ENCODE measurements around the gene ST6GALNAC3.
"Not testable (repeated sequence)": the region's sequence is repeated elsewhere in the genome, so short reads cannot be mapped to it uniquely, and the experiment has no call there.

The ST6GALNAC3 gene

DNA sequence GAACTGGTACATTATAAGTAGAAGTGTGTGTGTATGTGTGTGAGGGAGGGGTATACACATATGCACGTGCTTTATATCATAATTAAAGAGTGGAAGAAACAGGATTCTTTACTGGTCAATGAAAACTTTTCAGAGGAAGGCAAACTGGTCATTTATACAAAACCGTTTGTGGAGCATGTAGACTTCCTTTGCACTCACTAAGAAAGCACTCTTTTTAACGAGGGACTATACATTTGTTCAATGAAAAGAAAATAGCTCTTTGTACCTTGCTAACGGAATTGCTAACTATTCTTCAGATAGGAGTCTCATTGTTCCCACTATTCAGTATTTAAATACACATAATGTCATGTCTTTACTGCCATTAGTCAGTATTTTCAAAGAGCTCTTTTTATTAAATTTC, 219.3 kb downstream of the ST6GALNAC3 start:
- in situ Hi-C loops (cut with MboI; ENCODE audit: low pct_unique_long_range_greater_than_20kb, low sequenced_read_pairs) = no loop called here
- DNase-seq = no peak

DNA sequence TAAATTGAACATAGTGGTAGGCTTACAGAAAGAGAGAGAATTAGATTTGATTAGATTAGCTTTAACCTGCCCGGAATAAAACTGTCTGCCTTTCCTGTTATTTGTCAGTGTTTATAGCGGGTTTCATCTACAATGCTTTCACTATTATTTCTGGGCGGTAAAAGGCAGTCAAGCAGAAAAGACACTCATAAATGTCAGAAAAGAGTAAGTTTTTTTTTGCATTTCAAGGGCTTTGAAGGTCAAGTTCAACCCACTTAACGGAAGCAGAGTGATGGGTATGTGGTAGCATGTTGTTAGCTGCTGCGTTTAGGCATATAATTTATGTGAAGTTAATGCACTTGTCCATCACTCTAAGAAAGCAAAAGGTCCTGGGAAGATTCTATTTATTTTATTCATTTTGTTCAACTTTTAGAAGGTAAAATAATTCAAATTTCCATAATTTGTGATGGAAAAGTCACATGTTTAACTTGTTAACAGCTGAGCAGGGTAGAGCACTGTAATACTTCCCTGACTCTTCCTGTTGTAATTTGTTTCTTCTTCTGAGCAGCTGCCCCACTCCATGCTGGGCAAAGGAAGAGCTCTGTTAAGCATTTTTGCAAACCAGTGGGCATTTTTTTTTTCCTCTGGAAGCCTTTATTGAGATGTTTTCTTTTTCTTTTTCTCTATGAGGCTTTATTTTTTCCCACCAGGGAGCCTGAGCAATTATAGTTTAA, 220.1 kb downstream of the ST6GALNAC3 start:
- DNase-seq = no peak
- in situ Hi-C loops (cut with MboI; ENCODE audit: low pct_unique_long_range_greater_than_20kb, low sequenced_read_pairs) = no loop called here

- in situ Hi-C loops (cut with MboI; ENCODE audit: low pct_unique_long_range_greater_than_20kb, low sequenced_read_pairs) = no loop called here
- no peak for DNase-seq
Measured at GRCh38 chr1:76298399-76298798, 223.9 kb downstream of the ST6GALNAC3 start.

GRCh38 chr1:76299036-76299435, 224.5 kb downstream of the ST6GALNAC3 start:
- in situ Hi-C loops (cut with MboI; ENCODE audit: low pct_unique_long_range_greater_than_20kb, low sequenced_read_pairs) = no loop called here
- no peak for DNase-seq

DNA sequence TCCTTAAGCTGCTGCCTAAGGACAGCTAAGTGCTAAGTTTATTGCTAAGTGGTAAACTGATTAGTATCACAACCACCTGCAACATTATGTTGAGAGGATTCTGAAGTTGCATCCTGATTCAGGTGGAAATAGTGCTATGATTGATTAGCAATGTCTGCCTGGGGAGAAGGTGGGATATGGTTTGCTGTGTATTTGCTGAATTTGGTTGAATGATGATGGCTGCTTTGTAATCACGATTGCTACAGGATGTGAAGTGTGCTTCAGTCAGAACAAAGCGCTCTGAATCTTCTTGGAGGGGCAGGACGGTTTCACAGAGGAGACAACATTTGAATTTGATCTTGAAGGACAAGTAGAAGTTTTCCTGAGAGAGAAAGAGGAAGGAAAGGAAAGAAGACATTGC, 226.0 kb downstream of the ST6GALNAC3 start:
- no peak for DNase-seq
- in situ Hi-C loops (cut with MboI; ENCODE audit: low pct_unique_long_range_greater_than_20kb, low sequenced_read_pairs) = no loop called here

GRCh38 chr1:76302711-76303339, 228.3 kb downstream of the ST6GALNAC3 start:
- DNase-seq = no peak
- in situ Hi-C loops (cut with MboI; ENCODE audit: low pct_unique_long_range_greater_than_20kb, low sequenced_read_pairs) = no loop called here

GRCh38 chr1:76303340-76303717, 228.8 kb downstream of the ST6GALNAC3 start:
- in situ Hi-C loops (cut with MboI; ENCODE audit: low pct_unique_long_range_greater_than_20kb, low sequenced_read_pairs) = no loop called here
- DNase-seq = no peak

- DNase-seq = no peak
- in situ Hi-C loops (cut with MboI; ENCODE audit: low pct_unique_long_range_greater_than_20kb, low sequenced_read_pairs) = no loop called here
Measured at GRCh38 chr1:76313304-76313703, 238.8 kb downstream of the ST6GALNAC3 start.

GRCh38 chr1:76314730-76315129, 240.2 kb downstream of the ST6GALNAC3 start:
- DNase-seq = no peak
- in situ Hi-C loops (cut with MboI; ENCODE audit: low pct_unique_long_range_greater_than_20kb, low sequenced_read_pairs) = no loop called here

GRCh38 chr1:76317299-76317900, 242.9 kb downstream of the ST6GALNAC3 start:
- no peak for DNase-seq
- in situ Hi-C loops (cut with MboI; ENCODE audit: low pct_unique_long_range_greater_than_20kb, low sequenced_read_pairs) = no loop called here

GRCh38 chr1:76330991-76331603, 256.6 kb downstream of the ST6GALNAC3 start:
- in situ Hi-C loops (cut with MboI; ENCODE audit: low pct_unique_long_range_greater_than_20kb, low sequenced_read_pairs) = no loop called here
- DNase-seq = peak; percentile 52

GRCh38 chr1:76335882-76336281, 261.3 kb downstream of the ST6GALNAC3 start:
- DNase-seq = no peak
- in situ Hi-C loops (cut with MboI; ENCODE audit: low pct_unique_long_range_greater_than_20kb, low sequenced_read_pairs) = no loop called here

- DNase-seq = no peak
- in situ Hi-C loops (cut with MboI; ENCODE audit: low pct_unique_long_range_greater_than_20kb, low sequenced_read_pairs) = no loop called here
Measured at GRCh38 chr1:76336931-76337371, 262.4 kb downstream of the ST6GALNAC3 start.

GRCh38 chr1:76337542-76338219, 263.1 kb downstream of the ST6GALNAC3 start:
- in situ Hi-C loops (cut with MboI; ENCODE audit: low pct_unique_long_range_greater_than_20kb, low sequenced_read_pairs) = no loop called here
- DNase-seq = no peak

GRCh38 chr1:76340056-76340455, 265.5 kb downstream of the ST6GALNAC3 start:
- in situ Hi-C loops (cut with MboI; ENCODE audit: low pct_unique_long_range_greater_than_20kb, low sequenced_read_pairs) = no loop called here
- DNase-seq = no peak

GRCh38 chr1:76341816-76342215, 267.3 kb downstream of the ST6GALNAC3 start:
- DNase-seq; in situ Hi-C loops (cut with MboI; ENCODE audit: low pct_unique_long_range_greater_than_20kb, low sequenced_read_pairs): not testable (repeated sequence)

GRCh38 chr1:76343356-76343755, 268.8 kb downstream of the ST6GALNAC3 start:
- DNase-seq = no peak
- in situ Hi-C loops (cut with MboI; ENCODE audit: low pct_unique_long_range_greater_than_20kb, low sequenced_read_pairs) = no loop called here

DNA sequence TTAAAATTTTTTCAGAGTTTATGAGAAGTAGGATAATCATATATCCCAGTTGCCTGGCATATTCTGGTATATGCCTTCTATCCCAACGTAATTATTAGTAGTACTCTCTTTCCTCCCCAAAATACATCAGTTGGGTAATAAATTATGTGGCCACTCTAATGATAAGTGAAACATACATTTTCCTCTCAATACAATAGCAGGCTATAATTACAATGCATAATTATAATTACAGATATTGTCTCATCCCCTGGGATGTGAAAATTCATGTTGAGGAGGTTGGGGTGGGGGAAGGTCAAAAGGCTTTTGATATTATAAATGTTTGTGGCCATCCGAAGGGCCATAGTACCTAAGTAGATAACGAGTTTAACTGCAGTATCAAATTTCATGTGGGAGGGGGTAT, 277.1 kb downstream of the ST6GALNAC3 start:
- DNase-seq = no peak
- in situ Hi-C loops (cut with MboI; ENCODE audit: low pct_unique_long_range_greater_than_20kb, low sequenced_read_pairs) = no loop called here

DNA sequence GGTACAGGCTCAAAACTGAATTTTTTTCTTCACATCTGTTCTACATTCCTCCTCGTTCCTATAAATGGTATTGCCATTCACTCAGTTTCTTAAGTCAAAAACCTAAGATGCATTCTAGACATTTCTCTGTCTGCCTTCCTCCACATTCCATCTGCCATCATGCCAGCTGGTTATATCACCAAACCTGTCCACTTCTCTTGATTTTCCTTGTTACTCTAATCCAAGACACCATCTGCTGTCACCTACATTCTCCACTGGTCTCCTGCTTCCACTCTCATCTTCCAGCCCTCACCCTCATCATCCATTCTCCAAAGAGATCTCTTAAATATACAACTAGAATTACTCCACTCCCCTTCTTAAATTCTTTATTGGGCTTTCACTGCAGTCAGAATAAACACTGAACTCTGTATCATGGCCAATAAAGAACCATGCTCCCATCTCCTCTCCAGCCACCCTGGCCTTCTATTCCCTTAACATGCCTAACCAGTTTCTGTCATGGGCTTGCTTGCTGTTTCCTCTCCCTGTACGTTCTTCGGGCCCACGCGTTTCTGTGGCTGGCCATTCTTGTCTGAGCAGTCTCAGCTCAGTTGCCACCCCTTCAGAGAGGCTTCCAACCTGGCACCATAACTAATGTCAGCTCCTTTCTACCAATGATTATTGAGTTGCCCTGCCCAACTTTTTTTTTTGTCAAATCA, 278.3 kb downstream of the ST6GALNAC3 start:
- DNase-seq = no peak
- in situ Hi-C loops (cut with MboI; ENCODE audit: low pct_unique_long_range_greater_than_20kb, low sequenced_read_pairs) = no loop called here
